HFFc6 (cell line): Measurements from ENCODE around the gene HBE1. TPM values are rescaled to one million over a fixed set of nuclear protein-coding genes. Genes with fewer than 3 reads are reported as not detected.

Experiments used
- DNase-seq: peaks from one replicate; pipeline ENCODE4 v3.0.0-alpha.2; 2018
- H3K27ac Mint-ChIP-seq: 2 replicates; pipeline ENCODE4 v1.8.0; 2020; ENCODE audit warnings: mild to moderate bottlenecking, mixed read lengths
- H3K27me3 Mint-ChIP-seq: 2 replicates; pipeline ENCODE4 v1.8.0; 2021; ENCODE audit warnings: mild to moderate bottlenecking, moderate library complexity, mixed read lengths; ENCODE audit not compliant: insufficient read depth
- H3K36me3 Mint-ChIP-seq: 2 replicates; pipeline ENCODE4 v1.8.0; 2021; ENCODE audit warnings: low read depth, mixed read lengths
- H3K4me1 Mint-ChIP-seq: 2 replicates; pipeline ENCODE4 v1.8.0; 2020; ENCODE audit warnings: low read depth, mixed read lengths
- H3K4me3 Mint-ChIP-seq: 2 replicates; pipeline ENCODE4 v1.8.0; 2020; ENCODE audit warnings: mild to moderate bottlenecking, moderate library complexity, mixed read lengths
- H3K9me3 Mint-ChIP-seq: 2 replicates; pipeline ENCODE4 v1.8.0; 2020; ENCODE audit warnings: mild to moderate bottlenecking, mixed read lengths
- CTCF ChIP-seq: fragments of 200-600 bp; sonication (generic); IDR thresholded peaks from 2 replicates; pipeline ENCODE4 v1.5.0; 2021; ENCODE audit warnings: antibody characterized with exemption, mild to moderate bottlenecking
- total RNA-seq, 6 experiments: library from RNA; stranded (reverse); fragmentation: NEBNext Ultra II Directional; extraction: Animal tissue kit (Norgen Biotek cat#: 25700); gene quantifications; 2 replicates in 1 of 6; 3 replicates in 5 of 6; pipeline ENCODE4 v1.2.3, GENCODE V29; 2021

The HBE1 gene
- total RNA-seq, 6 experiments from 2014 or later: not detected

GRCh38 chr11:5288108-5288905 lies 18.6 kb upstream of the HBE1 start:
- H3K27me3 Mint-ChIP-seq: no peaks in the 10 kb centered on the region
- TF ChIP-seq CTCF: no peak
- H3K36me3 Mint-ChIP-seq: peaks cover 4% of the 10 kb centered on the region
- peaks cover 64% of the 10 kb centered on the region for H3K4me1 Mint-ChIP-seq
- H3K9me3 Mint-ChIP-seq: no peaks in the 10 kb centered on the region
- no peak for DNase-seq
- H3K27ac Mint-ChIP-seq: no peak overlapping the region
- H3K4me3 Mint-ChIP-seq: no peak overlapping the region

- no peak for TF ChIP-seq CTCF
- Mint-ChIP-seq H3K27me3 (no peaks in the 10 kb centered on the region), H3K27ac (no peak overlapping the region), H3K4me3 (no peak overlapping the region), H3K4me1 (peaks cover 60% of the 10 kb centered on the region), H3K36me3 (no peaks in the 10 kb centered on the region), H3K9me3 (no peaks in the 10 kb centered on the region)
- no peak for DNase-seq
These were observed 17.2 kb upstream of the HBE1 start for GRCh38 chr11:5286901-5287300.

- Mint-ChIP-seq H3K9me3 (no peaks in the 10 kb centered on the region), H3K27me3 (no peaks in the 10 kb centered on the region), H3K4me3 (no peak overlapping the region), H3K27ac (no peak overlapping the region), H3K4me1 (peaks cover 60% of the 10 kb centered on the region), H3K36me3 (no peaks in the 10 kb centered on the region)
- TF ChIP-seq CTCF: no peak
- no peak for DNase-seq
These were observed 16.6 kb upstream of the HBE1 start for GRCh38 chr11:5286351-5286750.

GRCh38 chr11:5285703-5286340 lies 16.1 kb upstream of the HBE1 start:
- no peak for TF ChIP-seq CTCF
- no peak for DNase-seq
- H3K27ac Mint-ChIP-seq: no peak overlapping the region
- H3K4me3 Mint-ChIP-seq: no peak overlapping the region
- no peaks in the 10 kb centered on the region for H3K27me3 Mint-ChIP-seq
- H3K9me3 Mint-ChIP-seq: no peaks in the 10 kb centered on the region
- no peaks in the 10 kb centered on the region for H3K36me3 Mint-ChIP-seq
- peaks cover 60% of the 10 kb centered on the region for H3K4me1 Mint-ChIP-seq

GRCh38 chr11:5284637-5285036 lies 14.9 kb upstream of the HBE1 start:
- TF ChIP-seq CTCF: no peak
- Mint-ChIP-seq H3K4me3 (no peak overlapping the region), H3K27ac (no peak overlapping the region), H3K9me3 (no peaks in the 10 kb centered on the region), H3K36me3 (no peaks in the 10 kb centered on the region), H3K27me3 (no peaks in the 10 kb centered on the region), H3K4me1 (peaks cover 64% of the 10 kb centered on the region)
- no peak for DNase-seq
